ENCODE data around the gene B4GALT5. TPM values are rescaled to one million over a fixed set of nuclear protein-coding genes. Genes with fewer than 3 reads are reported as not detected.

B4GALT5 gene
- total RNA-seq, 1 experiment from 2014 or later, result 63.1 TPM

GRCh38 chr20:49696594-49696993 is 17.1 kb downstream of the B4GALT5 start:
- Histone ChIP-seq H3K27me3 (ENCODE audit: insufficient read depth, low read depth) (no peaks in the 10 kb centered on the region), H3K9me2 (ENCODE audit: insufficient read depth) (no peaks in the 10 kb centered on the region), H3F3A (ENCODE audit: insufficient read depth, low read depth) (peaks cover 94% of the 10 kb centered on the region), H3K9me3 (ENCODE audit: insufficient read depth, low read depth) (no peaks in the 10 kb centered on the region), H3K36me3 (ENCODE audit: low read depth) (peaks cover 49% of the 10 kb centered on the region), H2AFZ (no peak overlapping the region), H4K20me1 (ENCODE audit: insufficient read depth) (peaks cover 10% of the 10 kb centered on the region; the same call in 1 of the 2 replicates), H3K27ac (peak overlapping the region; percentile 99), H3K4me3 (peak overlapping the region; percentile 32), H3K79me2 (ENCODE audit: low read depth) (peaks cover 100% of the 10 kb centered on the region), H3K4me2 (peak overlapping the region; percentile 73), H3K4me1 (replicated peaks; ENCODE audit: insufficient read depth) (peaks cover 100% of the 10 kb centered on the region)
- no TSS peak for BruUV-seq (replicated peaks)
- TF ChIP-seq EZH2 (IDR thresholded peaks at IDR 0.05; ENCODE audit: low read depth), result no peak
- no peak for TF ChIP-seq CTCF (conservative IDR thresholded peaks at IDR 0.05)
- ChIA-PET POLR2A (ENCODE audit: unreplicated experiment) (no interaction called here), CTCF (interaction anchor here (0.6 kb wide), 4 partner anchors 308 to 1014 kb away, joined by 3 to 9 read pairs (median 5); no protein-coding TSS in a partner anchor)
- peak in 1 of 2 experiments; percentile 82 for DNase-seq
- intact Hi-C loops (cut with micrococcal nuclease; ENCODE audit: unreplicated experiment), result no loop called here

- H3K36me3 ChIP-seq (ENCODE audit: low read depth), result peaks cover 50% of the 10 kb centered on the region
- H4K20me1 ChIP-seq (ENCODE audit: insufficient read depth), result peaks cover 10% of the 10 kb centered on the region; the same call in 1 of the 2 replicates
- no peaks in the 10 kb centered on the region for H3K9me3 ChIP-seq (ENCODE audit: insufficient read depth, low read depth)
- H3K4me3 ChIP-seq, result no peak overlapping the region
- ChIA-PET POLR2A (ENCODE audit: unreplicated experiment) (interaction anchor here (0.6 kb wide), 1 partner anchor 11 kb away, joined by 4 read pairs; no protein-coding TSS in a partner anchor), CTCF (interaction anchor here (0.6 kb wide), 1 partner anchor 65 kb away, joined by 3 read pairs; no protein-coding TSS in a partner anchor)
- H3K27ac ChIP-seq, result peak overlapping the region; percentile 99
- BruUV-seq (replicated peaks), result no TSS peak
- no peak overlapping the region for H2AFZ ChIP-seq
- peaks cover 93% of the 10 kb centered on the region for H3F3A ChIP-seq (ENCODE audit: insufficient read depth, low read depth)
- intact Hi-C loops (cut with micrococcal nuclease; ENCODE audit: unreplicated experiment), result no loop called here
- H3K27me3 ChIP-seq (ENCODE audit: insufficient read depth, low read depth), result no peaks in the 10 kb centered on the region
- peaks cover 100% of the 10 kb centered on the region for H3K79me2 ChIP-seq (ENCODE audit: low read depth)
- peaks cover 100% of the 10 kb centered on the region for H3K4me1 ChIP-seq (replicated peaks; ENCODE audit: insufficient read depth)
- no peak for DNase-seq
- no peak for TF ChIP-seq CTCF (conservative IDR thresholded peaks at IDR 0.05)
- TF ChIP-seq EZH2 (IDR thresholded peaks at IDR 0.05; ENCODE audit: low read depth), result no peak
- no peaks in the 10 kb centered on the region for H3K9me2 ChIP-seq (ENCODE audit: insufficient read depth)
- peak overlapping the region; percentile 73 for H3K4me2 ChIP-seq
These were observed 17.8 kb downstream of the B4GALT5 start for GRCh38 chr20:49695830-49696229.

- no peaks in the 10 kb centered on the region for H3K9me2 ChIP-seq (ENCODE audit: insufficient read depth)
- ChIA-PET POLR2A (ENCODE audit: unreplicated experiment) (interaction anchor here (0.6 kb wide), 2 partner anchors 13 to 222 kb away, joined by 4 to 9 read pairs; no protein-coding TSS in a partner anchor), CTCF (interaction anchor here (0.6 kb wide), 1 partner anchor 118 kb away, joined by 3 read pairs; the partner anchor contains the start of gene SLC9A8)
- no peak overlapping the region for H2AFZ ChIP-seq
- peak overlapping the region; percentile 99 for H3K27ac ChIP-seq
- H3K9me3 ChIP-seq (ENCODE audit: insufficient read depth, low read depth), result no peaks in the 10 kb centered on the region
- no peak for DNase-seq
- H3K36me3 ChIP-seq (ENCODE audit: low read depth), result peaks cover 60% of the 10 kb centered on the region
- peaks cover 91% of the 10 kb centered on the region for H3F3A ChIP-seq (ENCODE audit: insufficient read depth, low read depth)
- peaks cover 10% of the 10 kb centered on the region; the same call in 1 of the 2 replicates for H4K20me1 ChIP-seq (ENCODE audit: insufficient read depth)
- no peak overlapping the region for H3K4me3 ChIP-seq
- H3K4me2 ChIP-seq, result peak overlapping the region; percentile 73
- H3K27me3 ChIP-seq (ENCODE audit: insufficient read depth, low read depth), result no peaks in the 10 kb centered on the region
- peaks cover 100% of the 10 kb centered on the region for H3K4me1 ChIP-seq (replicated peaks; ENCODE audit: insufficient read depth)
- no TSS peak for BruUV-seq (replicated peaks)
- H3K79me2 ChIP-seq (ENCODE audit: low read depth), result peaks cover 100% of the 10 kb centered on the region
- TF ChIP-seq EZH2 (IDR thresholded peaks at IDR 0.05; ENCODE audit: low read depth), result no peak
- TF ChIP-seq CTCF (conservative IDR thresholded peaks at IDR 0.05), result no peak
- intact Hi-C loops (cut with micrococcal nuclease; ENCODE audit: unreplicated experiment), result no loop called here
These were observed 19.1 kb downstream of the B4GALT5 start for GRCh38 chr20:49694450-49695071.

Measured in PC-9 (cell line).